Stomach (tissue), 4 donors: ENCODE data around the gene UPK3BL2.
"Not testable (repeated sequence)": the region's sequence is repeated elsewhere in the genome, so short reads cannot be mapped to it uniquely, and the experiment has no call there.

Experiments used
- POLR2A ChIP-seq, 4 donors: fragments of 450-650 bp; IDR thresholded peaks; one replicate each; pipeline ENCODE4 v1.6.1; 2016; ENCODE audit warnings: antibody characterized with exemption in 4 of 4, control low read depth in 2 of 4, mild to moderate bottlenecking in 1 of 4, moderate library complexity in 1 of 4
- TF ChIP-seq, protein P1 (sequence below), 7 experiments: fragments of 450-650 bp in 4 of 7; fragments of 200-600 bp in 3 of 7; sonication (generic) in 3 of 7; IDR thresholded peaks; one replicate each; pipeline ENCODE4 v1.5.1; 2016 to 2019; ENCODE audit warnings: antibody characterized with exemption in 7 of 7, control low read depth in 2 of 7, mild to moderate bottlenecking in 1 of 7

- TF ChIP-seq, protein P1, sequence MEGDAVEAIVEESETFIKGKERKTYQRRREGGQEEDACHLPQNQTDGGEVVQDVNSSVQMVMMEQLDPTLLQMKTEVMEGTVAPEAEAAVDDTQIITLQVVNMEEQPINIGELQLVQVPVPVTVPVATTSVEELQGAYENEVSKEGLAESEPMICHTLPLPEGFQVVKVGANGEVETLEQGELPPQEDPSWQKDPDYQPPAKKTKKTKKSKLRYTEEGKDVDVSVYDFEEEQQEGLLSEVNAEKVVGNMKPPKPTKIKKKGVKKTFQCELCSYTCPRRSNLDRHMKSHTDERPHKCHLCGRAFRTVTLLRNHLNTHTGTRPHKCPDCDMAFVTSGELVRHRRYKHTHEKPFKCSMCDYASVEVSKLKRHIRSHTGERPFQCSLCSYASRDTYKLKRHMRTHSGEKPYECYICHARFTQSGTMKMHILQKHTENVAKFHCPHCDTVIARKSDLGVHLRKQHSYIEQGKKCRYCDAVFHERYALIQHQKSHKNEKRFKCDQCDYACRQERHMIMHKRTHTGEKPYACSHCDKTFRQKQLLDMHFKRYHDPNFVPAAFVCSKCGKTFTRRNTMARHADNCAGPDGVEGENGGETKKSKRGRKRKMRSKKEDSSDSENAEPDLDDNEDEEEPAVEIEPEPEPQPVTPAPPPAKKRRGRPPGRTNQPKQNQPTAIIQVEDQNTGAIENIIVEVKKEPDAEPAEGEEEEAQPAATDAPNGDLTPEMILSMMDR (IDR thresholded peaks at IDR 0.05) = not testable (repeated sequence)
- not testable (repeated sequence) for TF ChIP-seq POLR2A (IDR thresholded peaks at IDR 0.05)
Observed at GRCh38 chr7:102516951-102517350, 26.5 kb downstream of the UPK3BL2 start.
